Osteocyte (in vitro differentiated cells): ENCODE data around the gene RGS3. TPM values are rescaled to one million over a fixed set of nuclear protein-coding genes. Genes with fewer than 3 reads are reported as not detected.
"Not testable (repeated sequence)": the region's sequence is repeated elsewhere in the genome, so short reads cannot be mapped to it uniquely, and the experiment has no call there.

Experiments used
- DNase-seq: peaks from one replicate; pipeline ENCODE4 v3.0.0; 2021; ENCODE audit warnings: mixed read lengths; ENCODE audit not compliant: unreplicated experiment; ENCODE audit errors: extremely low spot score
- H3K27ac Mint-ChIP-seq: one replicate; pipeline ENCODE4 v1.8.0; 2021; ENCODE audit warnings: mild to moderate bottlenecking, mixed read lengths; ENCODE audit not compliant: unreplicated experiment
- H3K27me3 Mint-ChIP-seq: one replicate; pipeline ENCODE4 v1.8.0; 2021; ENCODE audit warnings: mixed read lengths; ENCODE audit not compliant: unreplicated experiment
- H3K36me3 Mint-ChIP-seq: one replicate; pipeline ENCODE4 v1.8.0; 2021; ENCODE audit warnings: mixed read lengths; ENCODE audit not compliant: unreplicated experiment
- H3K4me1 Mint-ChIP-seq: one replicate; pipeline ENCODE4 v1.8.0; 2021; ENCODE audit warnings: mixed read lengths; ENCODE audit not compliant: unreplicated experiment
- H3K4me3 Mint-ChIP-seq: one replicate; pipeline ENCODE4 v1.8.0; 2021; ENCODE audit warnings: mild to moderate bottlenecking, moderate library complexity, mixed read lengths; ENCODE audit not compliant: unreplicated experiment
- H3K9me3 Mint-ChIP-seq: one replicate; pipeline ENCODE4 v1.8.0; 2021; ENCODE audit warnings: mixed read lengths; ENCODE audit not compliant: unreplicated experiment
- total RNA-seq: library from RNA; stranded (reverse); gene quantifications from 2 replicates; pipeline ENCODE4 v1.2.1, GENCODE V29; 2021
- TF ChIP-seq, protein P1 (sequence below): fragments of 200-600 bp; sonication (generic); IDR thresholded peaks from 2 replicates; pipeline ENCODE4 v1.5.0; 2021; ENCODE audit warnings: antibody characterized with exemption, mild to moderate bottlenecking, moderate library complexity

The RGS3 gene
- total RNA-seq, 1 donor from 2014 or later = 67.8 TPM

DNA sequence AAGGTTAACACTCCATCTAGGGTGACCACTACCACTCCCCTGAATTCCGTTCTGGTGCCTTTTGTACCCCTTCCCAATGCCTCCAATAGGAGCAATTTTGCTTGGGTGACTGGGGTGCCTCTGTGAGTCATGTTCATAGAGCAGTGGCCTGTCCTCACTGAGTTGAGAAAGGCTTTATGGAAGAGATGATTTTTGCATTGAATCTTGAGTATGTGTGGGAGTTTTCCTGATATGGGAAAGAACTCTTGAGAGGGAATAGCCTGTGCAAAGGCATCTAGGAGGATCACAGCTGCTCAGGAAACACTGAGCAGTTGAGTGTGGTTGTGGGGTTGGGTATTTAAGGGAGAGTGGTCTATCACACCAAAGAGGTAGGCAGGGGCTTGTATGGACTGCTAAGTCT, 36.8 kb upstream of the RGS3 start:
- Mint-ChIP-seq H3K36me3 (no peaks in the 10 kb centered on the region), H3K27ac (no peak overlapping the region), H3K4me1 (peaks cover 11% of the 10 kb centered on the region), H3K27me3 (peaks cover 24% of the 10 kb centered on the region), H3K4me3 (no peak overlapping the region), H3K9me3 (no peaks in the 10 kb centered on the region)
- DNase-seq = no peak
- TF ChIP-seq, protein P1, sequence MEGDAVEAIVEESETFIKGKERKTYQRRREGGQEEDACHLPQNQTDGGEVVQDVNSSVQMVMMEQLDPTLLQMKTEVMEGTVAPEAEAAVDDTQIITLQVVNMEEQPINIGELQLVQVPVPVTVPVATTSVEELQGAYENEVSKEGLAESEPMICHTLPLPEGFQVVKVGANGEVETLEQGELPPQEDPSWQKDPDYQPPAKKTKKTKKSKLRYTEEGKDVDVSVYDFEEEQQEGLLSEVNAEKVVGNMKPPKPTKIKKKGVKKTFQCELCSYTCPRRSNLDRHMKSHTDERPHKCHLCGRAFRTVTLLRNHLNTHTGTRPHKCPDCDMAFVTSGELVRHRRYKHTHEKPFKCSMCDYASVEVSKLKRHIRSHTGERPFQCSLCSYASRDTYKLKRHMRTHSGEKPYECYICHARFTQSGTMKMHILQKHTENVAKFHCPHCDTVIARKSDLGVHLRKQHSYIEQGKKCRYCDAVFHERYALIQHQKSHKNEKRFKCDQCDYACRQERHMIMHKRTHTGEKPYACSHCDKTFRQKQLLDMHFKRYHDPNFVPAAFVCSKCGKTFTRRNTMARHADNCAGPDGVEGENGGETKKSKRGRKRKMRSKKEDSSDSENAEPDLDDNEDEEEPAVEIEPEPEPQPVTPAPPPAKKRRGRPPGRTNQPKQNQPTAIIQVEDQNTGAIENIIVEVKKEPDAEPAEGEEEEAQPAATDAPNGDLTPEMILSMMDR = no peak

DNA sequence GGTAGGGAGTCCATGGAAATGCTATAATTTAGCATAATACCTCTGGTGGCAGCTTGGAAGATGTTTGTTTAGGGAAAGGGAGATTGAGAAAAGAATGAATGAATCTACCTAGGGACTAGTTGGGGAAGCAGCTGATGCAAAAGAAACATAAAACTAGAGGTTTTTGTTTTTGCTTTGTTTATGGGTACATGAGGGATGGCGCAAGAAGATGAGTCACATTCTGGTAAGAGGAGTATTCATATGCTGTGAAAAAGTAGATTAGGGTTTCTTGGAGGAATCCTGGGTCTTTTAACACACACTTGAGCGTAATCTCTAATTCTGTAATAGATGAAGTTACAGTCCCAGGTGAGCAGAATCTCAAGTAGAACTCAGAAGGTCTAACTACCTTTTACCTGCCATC, 35.9 kb upstream of the RGS3 start:
- H3K9me3 Mint-ChIP-seq = no peaks in the 10 kb centered on the region
- no peak overlapping the region for H3K27ac Mint-ChIP-seq
- DNase-seq = no peak
- H3K36me3 Mint-ChIP-seq = no peaks in the 10 kb centered on the region
- H3K4me1 Mint-ChIP-seq = peaks cover 5% of the 10 kb centered on the region
- H3K4me3 Mint-ChIP-seq = no peak overlapping the region
- H3K27me3 Mint-ChIP-seq = peaks cover 26% of the 10 kb centered on the region
- TF ChIP-seq, protein P1 = no peak

DNA sequence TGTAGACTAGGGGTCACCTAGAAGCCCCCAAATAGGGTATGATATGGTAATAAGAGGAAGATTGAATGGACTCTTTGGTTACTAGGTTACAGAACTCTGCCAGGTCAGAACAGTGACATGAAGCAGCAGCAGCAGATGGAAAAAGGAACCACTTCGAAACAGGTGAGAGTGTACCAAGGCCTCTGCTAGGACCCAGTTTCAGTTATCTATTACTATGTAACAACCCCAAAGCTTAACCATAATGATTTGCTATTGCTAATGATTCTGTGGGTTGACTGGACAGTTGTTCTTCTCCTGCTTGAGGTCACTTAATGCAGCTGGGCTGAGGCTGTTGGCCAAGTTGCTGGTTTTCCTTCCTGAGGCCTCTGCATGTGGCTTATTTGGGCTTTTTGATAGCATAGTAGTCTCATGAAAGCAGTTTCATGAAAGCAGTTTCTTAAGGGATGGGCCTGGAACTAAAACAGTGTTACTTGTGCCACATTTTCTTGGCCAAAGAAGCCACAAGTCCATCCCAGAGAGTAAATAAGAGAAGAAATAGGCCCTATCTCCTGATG, 35.4 kb upstream of the RGS3 start:
- TF ChIP-seq, protein P1 = no peak
- no peaks in the 10 kb centered on the region for H3K9me3 Mint-ChIP-seq
- no peak for DNase-seq
- no peaks in the 10 kb centered on the region for H3K36me3 Mint-ChIP-seq
- peaks cover 5% of the 10 kb centered on the region for H3K4me1 Mint-ChIP-seq
- H3K27ac Mint-ChIP-seq = no peak overlapping the region
- H3K27me3 Mint-ChIP-seq = peaks cover 31% of the 10 kb centered on the region
- H3K4me3 Mint-ChIP-seq = no peak overlapping the region

DNA sequence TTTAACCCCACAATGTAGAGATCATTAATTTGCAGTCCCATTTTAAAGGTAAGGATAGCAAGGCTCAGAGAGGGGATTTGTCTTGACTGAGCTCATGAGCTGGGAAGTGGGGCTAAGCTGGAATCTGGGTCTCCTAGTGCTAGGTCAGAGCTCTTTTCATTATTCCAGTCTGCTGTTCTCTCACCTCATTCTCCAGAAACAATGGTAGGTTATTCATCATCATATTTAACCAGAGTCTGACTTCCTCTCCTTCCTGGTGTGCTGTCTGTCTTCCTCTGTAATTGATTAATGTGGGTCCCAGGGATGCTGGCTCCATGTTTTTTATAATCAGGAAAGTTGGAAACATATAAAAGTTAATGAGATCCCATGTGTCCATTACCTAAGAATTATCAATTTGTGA, 32.3 kb upstream of the RGS3 start:
- DNase-seq = no peak
- Mint-ChIP-seq H3K9me3 (no peaks in the 10 kb centered on the region), H3K36me3 (peaks cover 2% of the 10 kb centered on the region), H3K27me3 (peaks cover 29% of the 10 kb centered on the region), H3K4me3 (no peak overlapping the region), H3K27ac (no peak overlapping the region), H3K4me1 (peaks cover 1% of the 10 kb centered on the region)
- TF ChIP-seq, protein P1 = no peak

DNA sequence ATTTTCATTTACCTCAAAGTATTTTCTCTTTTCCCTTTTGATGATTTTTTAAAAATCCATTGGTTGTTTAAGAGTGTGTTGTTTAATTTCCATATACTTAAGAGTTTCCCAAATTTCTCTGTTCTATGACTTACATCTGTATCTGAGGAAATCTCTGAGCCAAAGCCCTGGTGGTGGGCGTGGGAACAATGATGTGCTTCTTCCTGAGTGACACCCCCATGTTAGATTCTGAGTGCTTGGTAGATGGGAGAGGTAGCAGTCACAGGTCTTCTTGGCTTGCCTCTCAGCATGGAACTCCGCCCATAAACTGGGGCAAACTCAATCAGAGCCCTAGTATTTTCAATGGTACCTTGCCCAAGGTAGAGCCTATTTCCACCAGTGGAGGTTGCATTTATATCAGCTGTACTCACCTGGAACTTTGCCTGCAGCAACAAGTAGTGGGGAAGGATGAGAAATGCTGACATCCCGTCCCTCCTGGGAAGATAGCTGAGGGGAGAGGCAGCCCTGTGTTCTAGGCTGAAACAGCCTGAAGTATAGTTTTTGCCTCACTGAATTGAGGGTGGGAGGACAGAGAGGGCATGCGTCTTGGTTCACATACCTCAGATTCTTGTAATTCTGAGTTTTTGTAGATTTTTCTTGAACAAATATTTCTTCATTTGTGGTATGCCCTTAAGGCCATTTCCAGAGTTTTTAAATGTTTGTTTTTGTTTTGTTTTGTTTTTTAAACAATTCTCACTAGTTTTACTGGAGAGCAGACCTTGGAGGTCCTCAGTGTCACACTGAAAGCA, 26.6 kb upstream of the RGS3 start:
- TF ChIP-seq, protein P1 = peak; percentile 20
- no peaks in the 10 kb centered on the region for H3K9me3 Mint-ChIP-seq
- H3K27me3 Mint-ChIP-seq = peaks cover 18% of the 10 kb centered on the region
- peaks cover 16% of the 10 kb centered on the region for H3K4me1 Mint-ChIP-seq
- no peak overlapping the region for H3K4me3 Mint-ChIP-seq
- no peak for DNase-seq
- peak overlapping the region; percentile 59 for H3K27ac Mint-ChIP-seq
- H3K36me3 Mint-ChIP-seq = peaks cover 2% of the 10 kb centered on the region

DNA sequence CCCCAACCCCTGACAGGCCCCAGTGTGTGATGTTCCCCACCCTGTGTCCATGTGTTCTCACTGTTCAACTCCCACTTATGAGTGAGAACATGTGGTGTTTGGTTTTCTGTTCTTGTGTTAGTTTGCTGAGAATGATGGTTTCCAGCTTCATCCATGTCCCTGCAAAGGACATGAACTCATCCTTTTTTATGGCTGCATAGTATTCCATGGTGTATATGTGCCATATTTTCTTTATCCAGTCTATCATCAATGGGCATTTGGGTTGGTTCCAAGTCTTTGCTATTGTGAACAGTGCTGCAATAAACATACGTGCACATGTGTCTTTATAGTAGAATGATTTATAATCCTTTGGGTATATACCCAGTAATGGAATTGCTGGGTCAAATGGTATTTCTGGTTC, 25.8 kb upstream of the RGS3 start:
- H3K27ac Mint-ChIP-seq = peak overlapping the region; percentile 59
- DNase-seq, H3K4me3 Mint-ChIP-seq, H3K9me3 Mint-ChIP-seq, H3K36me3 Mint-ChIP-seq: not testable (repeated sequence)
- peaks cover 16% of the 10 kb centered on the region for H3K4me1 Mint-ChIP-seq
- H3K27me3 Mint-ChIP-seq = peaks cover 16% of the 10 kb centered on the region
